A673 (cell line): Measurements from ENCODE around the gene PATJ. TPM values are rescaled to one million over a fixed set of nuclear protein-coding genes. Genes with fewer than 3 reads are reported as not detected.

Experiments
- BruUV-seq: library from RNA; stranded (reverse); fragments of 400-500 nt; replicated peaks from 2 replicates; lab custom pipeline; 2021; lab: Mats Ljungman, UMichigan
- CTCF ChIA-PET: fragments of 300-600 bp; sonication (Branson Sonifier 250); formaldehyde crosslinking; loops from one replicate; lab custom pipeline; 2022; ENCODE audit warnings: antibody characterized with exemption; lab: Charles Lee
- POLR2A ChIA-PET: fragments of 300-600 bp; sonication (Branson Sonifier 250); formaldehyde crosslinking; loops from one replicate; lab custom pipeline; 2022; ENCODE audit warnings: antibody characterized with exemption; ENCODE audit not compliant: low non-redundant PET; lab: Charles Lee
- DNase-seq: peaks from one replicate; pipeline ENCODE4 v3.0.0-alpha.2; 2015; ENCODE audit warnings: low spot score
- H3K27ac ChIP-seq: fragments of 200-600 bp; sonication (generic); 2 replicates; pipeline ENCODE4 v1.5.1; 2016; ENCODE audit warnings: mixed run types, low read depth, mild to moderate bottlenecking, mixed read lengths, antibody characterized with exemption, low read length; ENCODE audit not compliant: poor library complexity, severe bottlenecking
- H3K27me3 ChIP-seq: fragments of 200-600 bp; sonication (generic); replicated peaks from 2 replicates; pipeline ENCODE4 v1.6.1; 2017; ENCODE audit warnings: mixed run types, low read depth, mild to moderate bottlenecking, mixed read lengths, antibody characterized with exemption, low read length; ENCODE audit not compliant: insufficient read depth, poor library complexity
- H3K36me3 ChIP-seq: fragments of 200-600 bp; sonication (generic); 2 replicates; pipeline ENCODE4 v1.6.1; 2016; ENCODE audit warnings: mixed run types, mild to moderate bottlenecking, mixed read lengths, antibody characterized with exemption, low read length; ENCODE audit not compliant: insufficient read depth, poor library complexity, severe bottlenecking
- H3K4me1 ChIP-seq: fragments of 200-600 bp; sonication (generic); 2 replicates; pipeline ENCODE4 v1.6.1; 2017; ENCODE audit warnings: mixed run types, mild to moderate bottlenecking, mixed read lengths, antibody characterized with exemption, low read length; ENCODE audit not compliant: insufficient read depth, poor library complexity, severe bottlenecking
- H3K4me3 ChIP-seq: fragments of 200-600 bp; sonication (generic); 2 replicates; pipeline ENCODE4 v1.5.1; 2016; ENCODE audit warnings: low read depth, mixed run types, mild to moderate bottlenecking, mixed read lengths, low read length; ENCODE audit not compliant: poor library complexity, severe bottlenecking
- H3K9me3 ChIP-seq: fragments of 200-600 bp; sonication (generic); 2 replicates; pipeline ENCODE4 v1.6.1; 2016; ENCODE audit warnings: mixed run types, low read depth, mild to moderate bottlenecking, mixed read lengths, antibody characterized with exemption, low read length; ENCODE audit not compliant: poor library complexity, severe bottlenecking
- CTCF ChIP-seq: fragments of 300-800, 200-600 bp; sonication (generic); conservative IDR thresholded peaks from 2 replicates; pipeline ENCODE4 v1.5.1; 2017; ENCODE audit warnings: low read depth, mild to moderate bottlenecking, antibody characterized with exemption, low read length, moderate library complexity, mixed read lengths
- EZH2 ChIP-seq: fragments of 200-600 bp; sonication (generic); IDR thresholded peaks from 2 replicates; pipeline ENCODE4 v1.6.1; 2017; ENCODE audit warnings: borderline replicate concordance, low read depth, mild to moderate bottlenecking, mixed read lengths, antibody characterized with exemption, low read length; ENCODE audit not compliant: poor library complexity, severe bottlenecking
- intact Hi-C: fragments of 100-400 bp; cut with micrococcal nuclease; formaldehyde crosslinking; loops from one replicate; pipeline ENCODE4 v1.10.0; 2022; ENCODE audit not compliant: unreplicated experiment
- total RNA-seq: library from RNA; stranded (reverse); gene quantifications from 2 replicates; pipeline ENCODE4 v1.2.3, GENCODE V29; 2021

Gene PATJ
- total RNA-seq, 1 experiment from 2014 or later = 6.6 TPM

GRCh38 chr1:61869691-61870109 is 127.4 kb downstream of the PATJ start:
- Histone ChIP-seq H3K27me3 (no peaks in the 10 kb centered on the region), H3K9me3 (no peaks in the 10 kb centered on the region), H3K27ac (no peak overlapping the region), H3K4me1 (no peaks in the 10 kb centered on the region), H3K4me3 (no peak overlapping the region), H3K36me3 (no peaks in the 10 kb centered on the region)
- BruUV-seq = no TSS peak
- POLR2A ChIA-PET = no interaction called here
- no peak for TF ChIP-seq CTCF
- TF ChIP-seq EZH2 = no peak
- intact Hi-C loops = no loop called here
- DNase-seq = no peak
- CTCF ChIA-PET = no interaction called here

- POLR2A ChIA-PET = no interaction called here
- Histone ChIP-seq H3K36me3 (no peaks in the 10 kb centered on the region), H3K4me3 (no peak overlapping the region), H3K4me1 (no peaks in the 10 kb centered on the region), H3K27ac (no peak overlapping the region), H3K27me3 (no peaks in the 10 kb centered on the region), H3K9me3 (no peaks in the 10 kb centered on the region)
- CTCF ChIA-PET = no interaction called here
- DNase-seq = no peak
- TF ChIP-seq CTCF = no peak
- TF ChIP-seq EZH2 = no peak
- no TSS peak for BruUV-seq
- intact Hi-C loops = no loop called here
Measured at GRCh38 chr1:61872206-61872605, 129.9 kb downstream of the PATJ start.

GRCh38 chr1:61873581-61873980 is 131.3 kb downstream of the PATJ start:
- intact Hi-C loops = no loop called here
- no peak overlapping the region for H3K4me3 ChIP-seq
- ChIA-PET CTCF (no interaction called here), POLR2A (no interaction called here)
- H3K27ac ChIP-seq = no peak overlapping the region
- H3K9me3 ChIP-seq = no peaks in the 10 kb centered on the region
- H3K36me3 ChIP-seq = no peaks in the 10 kb centered on the region
- no TSS peak for BruUV-seq
- no peaks in the 10 kb centered on the region for H3K4me1 ChIP-seq
- H3K27me3 ChIP-seq = no peaks in the 10 kb centered on the region
- TF ChIP-seq EZH2 (no peak), CTCF (no peak)
- DNase-seq = no peak
